Activated CD4-positive, alpha-beta T cell treated with anti-CD3 and anti-CD28 coated beads for 1 hour (primary cell): ENCODE measurements around the gene SGK2.
A peak's percentile ranks its signal among the peaks of the same experiment; 100 is the strongest.
"Not testable (repeated sequence)": the region's sequence is repeated elsewhere in the genome, so short reads cannot be mapped to it uniquely, and the experiment has no call there.

Experiments
- DNase-seq: peaks from one replicate; pipeline ENCODE4 v3.0.0-alpha.2; 2020

Gene SGK2

GRCh38 chr20:43564993-43565757, 6.3 kb downstream of the SGK2 start:
- DNase-seq: no peak

DNA sequence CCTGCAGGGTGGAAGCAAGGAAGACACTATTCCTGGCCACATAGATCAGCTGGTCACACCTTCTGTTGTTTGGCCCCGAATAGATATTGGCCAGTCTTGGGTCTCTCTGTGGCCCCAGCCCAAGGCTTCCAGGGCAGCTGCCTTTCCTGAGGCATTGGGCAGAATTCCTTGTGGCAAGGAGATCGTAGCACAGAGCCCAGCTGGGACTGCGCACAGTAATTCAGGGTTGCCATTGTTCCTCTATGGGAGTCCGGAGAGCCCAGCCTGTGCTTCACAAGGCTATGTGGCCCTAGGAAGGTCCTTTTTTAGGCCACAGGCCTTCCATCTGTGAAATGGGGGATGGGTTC, 6.9 kb downstream of the SGK2 start:
- no peak for DNase-seq

DNA sequence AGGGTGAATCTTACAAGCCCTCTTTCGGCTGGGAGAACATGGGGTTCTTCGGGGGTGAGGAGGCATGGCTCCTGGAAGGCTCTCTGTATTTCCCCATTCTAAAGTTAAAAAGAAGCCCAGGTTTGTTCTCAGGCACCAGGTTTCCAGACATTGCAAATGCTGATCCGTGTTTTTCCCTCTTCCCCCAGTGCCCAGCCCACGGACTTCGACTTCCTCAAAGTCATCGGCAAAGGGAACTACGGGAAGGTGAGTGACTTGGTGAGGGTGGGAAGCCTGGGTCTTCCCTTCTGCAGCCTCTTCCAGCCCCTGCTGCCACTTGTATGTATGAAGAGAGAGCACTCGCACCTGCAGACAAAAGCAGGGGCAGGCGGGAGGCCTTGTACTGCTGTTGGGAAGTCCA, 8.7 kb downstream of the SGK2 start:
- no peak for DNase-seq

DNA sequence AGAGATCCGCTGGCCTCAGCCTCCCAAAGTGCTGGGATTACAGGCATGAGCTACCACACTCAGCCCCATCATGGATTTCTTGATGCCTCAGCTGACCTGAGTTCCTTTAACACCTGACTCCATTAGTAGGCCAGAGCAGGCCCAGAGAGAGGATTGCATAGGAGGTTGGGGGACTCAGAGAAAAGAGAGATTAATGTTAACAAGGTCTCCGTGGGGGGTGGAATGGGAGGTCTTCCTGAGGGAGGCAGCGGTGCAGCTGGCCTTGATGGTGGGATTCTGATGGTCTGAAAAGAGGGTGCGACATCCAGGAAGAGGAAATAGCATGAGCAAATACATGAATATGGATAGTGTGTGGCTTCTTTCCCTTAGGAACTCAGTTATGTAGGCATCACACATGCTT, 9.9 kb downstream of the SGK2 start:
- no peak for DNase-seq

DNA sequence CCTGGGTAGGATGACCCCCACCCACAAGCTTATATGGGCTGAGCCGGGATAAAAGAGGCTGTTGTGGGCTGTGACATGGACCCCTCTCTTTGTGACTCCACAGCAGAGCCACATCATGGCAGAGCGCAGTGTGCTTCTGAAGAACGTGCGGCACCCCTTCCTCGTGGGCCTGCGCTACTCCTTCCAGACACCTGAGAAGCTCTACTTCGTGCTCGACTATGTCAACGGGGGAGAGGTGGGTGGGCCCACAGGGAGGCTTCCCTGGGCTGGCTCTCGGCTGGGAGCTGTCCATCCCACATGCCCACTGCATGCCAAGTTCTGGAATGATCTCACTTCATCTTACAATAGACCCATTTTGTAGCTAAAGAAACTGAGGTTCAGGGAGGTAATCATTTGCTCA, 10.5 kb downstream of the SGK2 start:
- no peak for DNase-seq

DNA sequence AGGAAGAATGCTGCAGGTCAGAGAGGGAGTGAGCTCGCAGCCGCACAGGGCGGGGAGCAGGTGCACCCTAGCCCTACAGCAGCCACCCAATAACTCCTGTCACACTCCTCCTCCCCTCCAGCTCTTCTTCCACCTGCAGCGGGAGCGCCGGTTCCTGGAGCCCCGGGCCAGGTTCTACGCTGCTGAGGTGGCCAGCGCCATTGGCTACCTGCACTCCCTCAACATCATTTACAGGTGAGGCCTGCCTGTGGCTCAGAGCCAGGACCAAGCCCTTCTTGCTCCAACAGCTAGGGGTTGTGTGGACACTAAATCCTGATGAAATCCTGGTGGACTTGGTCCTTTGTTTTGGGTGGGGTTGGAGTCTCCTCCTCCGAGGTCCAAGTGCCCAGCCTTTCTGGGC, 11.7 kb downstream of the SGK2 start:
- DNase-seq: no peak

DNA sequence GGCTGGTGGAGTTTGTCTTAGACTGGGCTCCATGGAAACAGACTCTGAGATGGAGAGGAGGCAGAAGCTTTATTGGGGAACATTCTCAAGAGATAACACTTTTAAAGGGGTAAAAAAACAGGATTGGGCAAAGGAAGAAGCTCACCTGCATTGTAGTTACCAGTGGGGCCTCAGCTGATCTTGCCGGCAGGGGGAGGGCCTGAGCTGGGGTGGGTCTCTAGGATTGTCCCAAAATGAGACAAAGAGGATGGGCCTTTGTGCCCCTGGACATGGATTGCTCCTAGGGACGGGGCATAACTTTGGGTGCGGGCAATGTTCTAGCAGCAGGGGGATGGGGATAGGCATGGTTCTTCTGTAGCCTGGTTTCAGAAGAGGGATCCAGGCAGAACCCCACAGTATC, 12.5 kb downstream of the SGK2 start:
- DNase-seq: no peak

DNA sequence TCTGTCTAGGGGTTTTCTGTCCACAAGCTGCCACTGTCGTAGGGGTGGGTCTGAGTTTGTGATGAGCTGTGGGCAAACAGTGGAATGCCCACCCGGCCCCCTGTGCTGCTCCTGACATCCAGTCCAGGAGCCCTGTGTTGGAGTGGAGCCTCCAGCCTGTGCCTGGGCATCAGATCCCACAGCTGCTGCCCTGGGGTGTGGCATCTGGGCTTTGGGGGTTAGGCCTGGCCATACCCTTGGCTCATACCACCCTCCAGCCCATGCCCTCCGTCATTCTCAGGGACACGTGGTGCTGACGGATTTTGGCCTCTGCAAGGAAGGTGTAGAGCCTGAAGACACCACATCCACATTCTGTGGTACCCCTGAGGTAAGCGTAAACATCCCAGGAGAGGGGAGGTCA, 12.9 kb downstream of the SGK2 start:
- DNase-seq: no peak

DNA sequence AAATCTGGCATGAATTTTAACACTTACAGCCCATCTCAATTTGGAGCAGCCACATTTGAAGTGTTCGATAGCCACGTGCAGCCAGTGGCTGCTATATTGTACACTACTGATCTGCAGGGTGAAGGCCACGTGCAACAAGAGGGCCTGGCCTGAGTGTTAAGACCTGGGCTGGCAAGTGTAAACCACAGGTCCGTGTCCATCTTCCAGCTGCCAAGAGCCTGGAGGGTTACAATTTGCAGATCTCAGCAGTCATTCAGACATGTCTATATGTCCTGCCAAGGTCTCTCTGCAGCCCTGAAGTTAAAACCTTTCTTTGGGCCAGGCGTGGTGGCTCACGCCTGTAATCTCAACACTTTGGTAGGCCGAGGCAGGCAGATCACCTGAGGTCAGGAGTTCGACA, 14.1 kb downstream of the SGK2 start:
- no peak for DNase-seq

DNA sequence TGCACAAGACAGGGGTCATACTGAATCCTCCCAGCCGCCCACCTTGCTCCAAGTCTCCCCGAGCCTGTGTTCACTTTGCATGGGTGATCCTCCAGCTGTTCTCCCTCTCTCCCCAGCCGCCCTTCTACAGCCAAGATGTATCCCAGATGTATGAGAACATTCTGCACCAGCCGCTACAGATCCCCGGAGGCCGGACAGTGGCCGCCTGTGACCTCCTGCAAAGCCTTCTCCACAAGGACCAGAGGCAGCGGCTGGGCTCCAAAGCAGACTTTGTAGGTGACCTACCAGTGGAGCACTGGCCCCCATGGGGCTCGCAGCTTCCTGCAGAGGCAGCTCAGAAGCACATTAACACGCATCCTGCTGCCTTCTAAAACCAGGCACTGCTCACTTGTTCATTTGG, 17.3 kb downstream of the SGK2 start:
- DNase-seq: no peak

DNA sequence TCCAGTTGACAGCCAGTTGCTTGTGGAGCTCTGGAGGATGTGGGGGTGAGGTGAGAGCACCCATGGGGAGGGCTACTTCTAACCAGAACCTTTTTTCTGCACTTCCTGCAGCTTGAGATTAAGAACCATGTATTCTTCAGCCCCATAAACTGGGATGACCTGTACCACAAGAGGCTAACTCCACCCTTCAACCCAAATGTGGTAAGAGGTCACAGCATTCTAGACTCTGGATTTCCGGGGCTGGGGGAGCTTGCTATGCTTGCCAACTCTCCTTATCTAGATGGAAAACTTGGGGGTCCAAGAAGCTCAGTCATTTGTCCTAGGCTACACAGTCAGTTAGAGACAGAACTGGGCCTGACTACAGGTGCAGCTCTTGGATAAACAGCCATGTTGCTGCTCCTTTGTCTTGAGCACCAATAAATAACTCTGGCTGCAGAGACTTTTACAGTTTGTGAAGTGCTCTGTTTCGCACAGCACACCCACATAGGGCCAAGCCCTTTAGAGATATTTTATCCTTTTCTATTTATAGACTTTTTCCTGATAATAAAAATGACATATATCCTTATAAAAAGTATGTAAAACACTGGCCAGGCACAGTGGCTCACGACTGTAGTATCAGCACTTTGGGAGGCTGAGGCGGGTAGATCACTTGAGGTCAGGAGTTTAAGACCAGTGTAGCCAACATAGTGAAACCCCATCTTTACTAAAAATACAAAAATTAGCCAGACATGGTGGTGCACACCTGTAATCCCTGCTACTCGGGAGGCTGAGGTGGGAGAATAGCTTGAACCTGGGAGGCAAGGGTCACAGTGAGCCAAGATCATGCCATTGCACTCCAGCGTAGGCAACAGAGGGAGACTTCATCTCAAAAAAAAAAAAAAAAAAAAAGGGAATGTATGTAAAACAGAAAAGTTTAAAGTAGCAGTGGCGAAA, 21.3 kb downstream of the SGK2 start:
- DNase-seq: no peak

- no peak for DNase-seq
Measured at GRCh38 chr20:43583133-43583864, 24.5 kb downstream of the SGK2 start.

DNA sequence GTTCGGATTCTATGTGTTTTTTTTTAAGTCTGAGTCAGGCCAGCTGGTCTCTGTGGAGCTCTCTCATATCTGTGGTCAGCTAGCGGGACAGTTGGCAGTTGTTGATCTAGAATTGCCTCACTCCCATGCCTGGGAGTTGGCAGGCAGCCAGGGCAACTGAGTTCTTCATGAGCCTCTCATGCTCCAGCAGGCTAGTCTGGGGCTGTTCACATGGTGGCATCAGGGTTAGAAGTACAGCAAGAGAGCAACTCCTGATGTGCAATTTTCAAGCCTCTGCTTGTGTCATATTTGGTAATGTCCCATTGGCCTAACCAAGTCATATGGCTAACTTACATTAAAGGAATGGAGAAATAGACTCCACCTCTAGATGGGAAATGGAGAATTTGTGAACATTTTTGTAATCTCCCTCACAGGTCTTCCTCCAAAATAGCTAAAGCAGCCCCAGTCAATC, 25.2 kb downstream of the SGK2 start:
- DNase-seq: no peak

GRCh38 chr20:43584448-43585136, 25.8 kb downstream of the SGK2 start:
- DNase-seq: no peak

GRCh38 chr20:43586641-43587040, 27.8 kb downstream of the SGK2 start:
- DNase-seq: no peak

GRCh38 chr20:43588526-43588925, 29.7 kb downstream of the SGK2 start:
- not testable (repeated sequence) for DNase-seq

DNA sequence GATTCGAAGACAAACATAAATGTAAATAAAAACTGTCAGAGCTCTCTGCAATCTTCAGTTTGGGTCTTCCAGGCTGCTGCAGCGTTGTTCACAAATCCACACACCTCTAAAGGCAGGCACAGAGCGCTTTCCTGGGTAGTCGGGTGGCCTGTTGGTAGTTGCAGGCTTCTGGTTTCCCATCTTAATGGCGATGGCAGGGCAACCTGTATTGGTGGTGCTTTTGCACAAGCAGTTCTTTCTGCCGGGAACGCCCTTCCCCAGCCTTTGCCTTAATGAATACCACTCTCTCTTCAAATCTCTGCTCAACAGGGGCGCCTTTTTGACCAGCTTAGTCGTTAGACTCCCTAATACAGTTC, 31.2 kb downstream of the SGK2 start:
- no peak for DNase-seq

GRCh38 chr20:43590392-43591303, 31.8 kb downstream of the SGK2 start, which contains the start of gene IFT52:
Gene IFT52, plus strand, starts transcription at chr20:43590937. Its CDS starts 3,762 bp downstream, at chr20:43594699.
- DNase-seq: peak; percentile 82

DNA sequence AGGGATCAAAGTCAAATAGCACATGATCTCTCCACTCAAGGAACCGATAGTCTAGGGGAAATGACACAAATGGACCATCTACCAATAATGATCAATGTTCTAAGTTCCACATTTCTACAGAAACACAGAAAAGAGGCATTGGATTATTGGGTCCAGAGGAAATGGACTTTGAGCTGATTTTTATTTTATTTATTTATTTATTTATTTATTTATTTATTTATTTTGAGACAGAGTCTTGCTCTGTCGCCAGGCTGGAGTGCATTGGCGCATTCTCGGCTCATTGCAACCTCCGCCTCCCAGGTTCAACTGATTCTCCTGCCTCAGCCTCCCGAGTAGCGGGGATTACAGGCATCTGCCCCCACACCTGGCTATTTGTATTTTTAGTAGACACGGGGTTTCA, 43.1 kb downstream of the SGK2 start:
- DNase-seq: not testable (repeated sequence)

- no peak for DNase-seq
Measured at GRCh38 chr20:43603124-43603523, 44.3 kb downstream of the SGK2 start.

DNA sequence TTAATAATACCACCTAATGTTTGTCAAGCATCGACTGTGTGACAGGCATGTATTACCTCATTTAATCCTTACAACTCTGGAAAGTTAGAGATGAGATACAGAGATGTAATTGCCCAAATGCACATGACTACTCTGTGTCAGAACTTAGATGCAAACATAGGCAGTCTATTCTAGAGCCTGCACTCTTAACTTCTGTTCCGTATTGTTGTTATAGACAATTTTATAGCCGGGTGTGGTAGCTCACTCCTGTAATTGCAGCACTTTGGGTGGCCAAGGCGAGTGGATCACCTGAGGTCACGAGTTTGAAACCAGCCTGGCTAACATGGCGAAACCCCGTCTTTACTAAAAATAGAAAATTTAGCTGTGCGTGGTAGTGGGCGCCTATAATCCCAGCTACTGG, 46.9 kb downstream of the SGK2 start:
- DNase-seq: no peak

DNA sequence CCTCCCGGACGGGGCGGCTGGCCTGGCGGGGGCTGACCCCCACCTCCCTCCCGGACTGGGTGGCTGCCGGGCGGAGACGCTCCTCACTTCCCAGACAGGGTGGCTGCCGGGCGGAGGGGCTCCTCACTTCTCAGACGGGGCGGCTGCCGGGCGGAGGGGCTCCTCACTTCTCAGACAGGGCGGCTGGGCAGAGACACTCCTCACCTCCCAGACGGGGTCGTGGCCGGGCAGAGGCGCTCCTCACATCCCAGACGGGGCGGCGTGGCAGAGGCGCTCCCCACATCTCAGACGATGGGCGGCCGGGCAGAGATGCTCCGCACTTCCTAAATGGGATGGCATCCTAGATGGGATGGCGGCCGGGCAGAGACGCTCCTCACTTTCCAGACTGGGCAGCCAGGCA, 48.5 kb downstream of the SGK2 start:
- DNase-seq: not testable (repeated sequence)
